WTC11 (cell line): ENCODE data around the gene CRELD1.

ENCODE experiments used
- ATF3 ChIP-seq: sonication (generic); formaldehyde crosslinking; conservative IDR thresholded peaks from 2 replicates; pipeline ENCODE4 v1.8.1; 2022; ENCODE audit warnings: mild to moderate bottlenecking, missing genetic modification reagents
- CBFB ChIP-seq: sonication (generic); formaldehyde crosslinking; IDR thresholded peaks from 2 replicates; pipeline ENCODE4 v1.8.1; 2022; ENCODE audit warnings: mild to moderate bottlenecking, low read depth, missing genetic modification reagents
- CDX4 ChIP-seq: fragments of 250-450 bp; sonication (Bioruptor Pico); IDR thresholded peaks from 2 replicates; pipeline ENCODE4 v1.9.0; 2021; ENCODE audit warnings: moderate library complexity, mild to moderate bottlenecking, inconsistent platforms, borderline replicate concordance
- GABPB1 ChIP-seq: sonication (generic); formaldehyde crosslinking; IDR thresholded peaks from 2 replicates; pipeline ENCODE4 v1.8.1; 2023; ENCODE audit warnings: mild to moderate bottlenecking, missing genetic modification reagents
- HMGA2 ChIP-seq: fragments of 250-450 bp; sonication (Bioruptor Pico); IDR thresholded peaks from 2 replicates; pipeline ENCODE4 v1.4.0; 2021; ENCODE audit warnings: mild to moderate bottlenecking, moderate library complexity
- NFYB ChIP-seq: sonication (generic); formaldehyde crosslinking; conservative IDR thresholded peaks from 2 replicates; pipeline ENCODE4 v1.8.0; 2022; ENCODE audit warnings: low read depth, missing genetic modification reagents
- ZNF263 ChIP-seq: sonication (generic); formaldehyde crosslinking; IDR thresholded peaks from 2 replicates; pipeline ENCODE4 v1.8.1; 2022; ENCODE audit warnings: low read depth, mild to moderate bottlenecking, moderate library complexity, missing genetic modification reagents
- ZNF416 ChIP-seq: fragments of 250-450 bp; sonication (Bioruptor Pico); IDR thresholded peaks from 2 replicates; pipeline ENCODE4 v1.9.0; 2021; ENCODE audit warnings: mild to moderate bottlenecking, inconsistent platforms
- ZNF671 ChIP-seq: fragments of 250-450 bp; sonication (Bioruptor Pico); IDR thresholded peaks from 2 replicates; pipeline ENCODE4 v1.8.0; 2021; ENCODE audit warnings: mild to moderate bottlenecking
- TF ChIP-seq, protein P1 (sequence below): sonication (generic); formaldehyde crosslinking; IDR thresholded peaks from 2 replicates; pipeline ENCODE4 v1.8.1; 2022; ENCODE audit warnings: low read depth, missing genetic modification reagents, borderline replicate concordance
- TF ChIP-seq, protein P2 (sequence below): sonication (generic); formaldehyde crosslinking; IDR thresholded peaks from 2 replicates; pipeline ENCODE4 v1.8.1; 2023; ENCODE audit warnings: mild to moderate bottlenecking, missing genetic modification reagents, moderate library complexity
- TF ChIP-seq, protein P3 (sequence below): fragments of 200-600 bp; IDR thresholded peaks from 2 replicates; pipeline ENCODE4 v1.8.0; 2022; ENCODE audit warnings: antibody characterized with exemption

GRCh38 chr3:9957214-9957613, 23.6 kb downstream of the CRELD1 start:
- TF ChIP-seq, protein P1, sequence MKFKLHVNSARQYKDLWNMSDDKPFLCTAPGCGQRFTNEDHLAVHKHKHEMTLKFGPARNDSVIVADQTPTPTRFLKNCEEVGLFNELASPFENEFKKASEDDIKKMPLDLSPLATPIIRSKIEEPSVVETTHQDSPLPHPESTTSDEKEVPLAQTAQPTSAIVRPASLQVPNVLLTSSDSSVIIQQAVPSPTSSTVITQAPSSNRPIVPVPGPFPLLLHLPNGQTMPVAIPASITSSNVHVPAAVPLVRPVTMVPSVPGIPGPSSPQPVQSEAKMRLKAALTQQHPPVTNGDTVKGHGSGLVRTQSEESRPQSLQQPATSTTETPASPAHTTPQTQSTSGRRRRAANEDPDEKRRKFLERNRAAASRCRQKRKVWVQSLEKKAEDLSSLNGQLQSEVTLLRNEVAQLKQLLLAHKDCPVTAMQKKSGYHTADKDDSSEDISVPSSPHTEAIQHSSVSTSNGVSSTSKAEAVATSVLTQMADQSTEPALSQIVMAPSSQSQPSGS (CRISPR knock-in tag), result no peak
- TF ChIP-seq CDX4, result no peak
- TF ChIP-seq CBFB (CRISPR knock-in tag), result no peak
- no peak for TF ChIP-seq HMGA2 (CRISPR knock-in tag)
- no peak for TF ChIP-seq ZNF263 (CRISPR knock-in tag)
- no peak for TF ChIP-seq ZNF416 (CRISPR knock-in tag)
- TF ChIP-seq ZNF671 (CRISPR knock-in tag), result no peak
- TF ChIP-seq, protein P2, sequence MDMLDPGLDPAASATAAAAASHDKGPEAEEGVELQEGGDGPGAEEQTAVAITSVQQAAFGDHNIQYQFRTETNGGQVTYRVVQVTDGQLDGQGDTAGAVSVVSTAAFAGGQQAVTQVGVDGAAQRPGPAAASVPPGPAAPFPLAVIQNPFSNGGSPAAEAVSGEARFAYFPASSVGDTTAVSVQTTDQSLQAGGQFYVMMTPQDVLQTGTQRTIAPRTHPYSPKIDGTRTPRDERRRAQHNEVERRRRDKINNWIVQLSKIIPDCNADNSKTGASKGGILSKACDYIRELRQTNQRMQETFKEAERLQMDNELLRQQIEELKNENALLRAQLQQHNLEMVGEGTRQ (CRISPR knock-in tag), result no peak
- no peak for TF ChIP-seq GABPB1
- TF ChIP-seq ATF3 (CRISPR knock-in tag), result no peak
- no peak for TF ChIP-seq NFYB (CRISPR knock-in tag)
- TF ChIP-seq, protein P3, sequence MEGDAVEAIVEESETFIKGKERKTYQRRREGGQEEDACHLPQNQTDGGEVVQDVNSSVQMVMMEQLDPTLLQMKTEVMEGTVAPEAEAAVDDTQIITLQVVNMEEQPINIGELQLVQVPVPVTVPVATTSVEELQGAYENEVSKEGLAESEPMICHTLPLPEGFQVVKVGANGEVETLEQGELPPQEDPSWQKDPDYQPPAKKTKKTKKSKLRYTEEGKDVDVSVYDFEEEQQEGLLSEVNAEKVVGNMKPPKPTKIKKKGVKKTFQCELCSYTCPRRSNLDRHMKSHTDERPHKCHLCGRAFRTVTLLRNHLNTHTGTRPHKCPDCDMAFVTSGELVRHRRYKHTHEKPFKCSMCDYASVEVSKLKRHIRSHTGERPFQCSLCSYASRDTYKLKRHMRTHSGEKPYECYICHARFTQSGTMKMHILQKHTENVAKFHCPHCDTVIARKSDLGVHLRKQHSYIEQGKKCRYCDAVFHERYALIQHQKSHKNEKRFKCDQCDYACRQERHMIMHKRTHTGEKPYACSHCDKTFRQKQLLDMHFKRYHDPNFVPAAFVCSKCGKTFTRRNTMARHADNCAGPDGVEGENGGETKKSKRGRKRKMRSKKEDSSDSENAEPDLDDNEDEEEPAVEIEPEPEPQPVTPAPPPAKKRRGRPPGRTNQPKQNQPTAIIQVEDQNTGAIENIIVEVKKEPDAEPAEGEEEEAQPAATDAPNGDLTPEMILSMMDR, result no peak
